ENCODE measurements around the gene NLRC3.

DNA sequence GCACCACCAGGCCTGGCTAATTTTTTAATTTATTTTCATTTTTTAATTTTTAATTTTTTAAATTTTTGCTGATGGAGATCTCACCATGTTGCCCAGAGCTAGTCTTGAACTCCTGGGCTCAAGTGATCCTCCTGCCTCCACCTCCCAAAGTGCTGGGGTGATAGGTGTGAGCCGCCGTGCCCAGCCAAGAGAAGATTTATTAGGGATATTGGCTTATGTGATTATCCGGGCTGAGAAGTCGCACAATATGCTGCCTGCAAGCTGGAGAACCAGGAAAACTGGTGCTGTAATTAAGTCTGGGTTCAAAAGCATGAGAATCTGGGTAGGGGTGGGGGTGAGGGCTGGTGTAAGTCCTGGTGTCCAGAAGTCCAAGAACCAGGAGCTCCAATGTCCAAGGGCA, 79.4 kb downstream of the NLRC3 start:
- TF ChIP-seq, protein P1, sequence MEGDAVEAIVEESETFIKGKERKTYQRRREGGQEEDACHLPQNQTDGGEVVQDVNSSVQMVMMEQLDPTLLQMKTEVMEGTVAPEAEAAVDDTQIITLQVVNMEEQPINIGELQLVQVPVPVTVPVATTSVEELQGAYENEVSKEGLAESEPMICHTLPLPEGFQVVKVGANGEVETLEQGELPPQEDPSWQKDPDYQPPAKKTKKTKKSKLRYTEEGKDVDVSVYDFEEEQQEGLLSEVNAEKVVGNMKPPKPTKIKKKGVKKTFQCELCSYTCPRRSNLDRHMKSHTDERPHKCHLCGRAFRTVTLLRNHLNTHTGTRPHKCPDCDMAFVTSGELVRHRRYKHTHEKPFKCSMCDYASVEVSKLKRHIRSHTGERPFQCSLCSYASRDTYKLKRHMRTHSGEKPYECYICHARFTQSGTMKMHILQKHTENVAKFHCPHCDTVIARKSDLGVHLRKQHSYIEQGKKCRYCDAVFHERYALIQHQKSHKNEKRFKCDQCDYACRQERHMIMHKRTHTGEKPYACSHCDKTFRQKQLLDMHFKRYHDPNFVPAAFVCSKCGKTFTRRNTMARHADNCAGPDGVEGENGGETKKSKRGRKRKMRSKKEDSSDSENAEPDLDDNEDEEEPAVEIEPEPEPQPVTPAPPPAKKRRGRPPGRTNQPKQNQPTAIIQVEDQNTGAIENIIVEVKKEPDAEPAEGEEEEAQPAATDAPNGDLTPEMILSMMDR (IDR thresholded peaks at IDR 0.05): no peak
- TF ChIP-seq POLR2AphosphoS5 (IDR thresholded peaks at IDR 0.05; ENCODE audit: low read depth, low read length): no peak

Data from Panc1 (cell line).